PC-3 (cell line): ENCODE results near the gene PDZD2. TPM values are rescaled to one million over a fixed set of nuclear protein-coding genes. Genes with fewer than 3 reads are reported as not detected.

ENCODE experiments used
- ATAC-seq: fragments of 200-7000 bp; cut with Tn5 transposase; 2 replicates; pipeline ENCODE4 v1.9.1; 2020; ENCODE audit warnings: mild to moderate bottlenecking, moderate library complexity
- BruUV-seq: library from RNA; stranded (reverse); fragments of 400-500 nt; replicated peaks from 2 replicates; lab custom pipeline; 2021; lab: Mats Ljungman, UMichigan
- CTCF ChIA-PET: fragments of 300-600 bp; sonication (Branson Sonifier 250); formaldehyde crosslinking; loops from one replicate; lab custom pipeline; 2022; ENCODE audit warnings: antibody characterized with exemption; lab: Charles Lee
- POLR2A ChIA-PET: fragments of 300-600 bp; sonication (Branson Sonifier 250); formaldehyde crosslinking; loops from one replicate; lab custom pipeline; 2022; ENCODE audit warnings: antibody characterized with exemption; ENCODE audit not compliant: unreplicated experiment; lab: Charles Lee
- DNase-seq: peaks from one replicate; pipeline ENCODE4 v3.0.0-alpha.2; 2015
- H2AFZ ChIP-seq: fragments of 300-600 bp; sonication (generic); 2 replicates; pipeline ENCODE4 v1.6.0; 2016; ENCODE audit warnings: antibody characterized with exemption, low read length
- H3F3A ChIP-seq: fragments of 300-600 bp; sonication (generic); one replicate; pipeline ENCODE4 v1.6.0; 2017; ENCODE audit warnings: antibody characterized with exemption, low read length, control low read depth, mild to moderate bottlenecking; ENCODE audit not compliant: unreplicated experiment
- H3K27ac ChIP-seq: fragments of 300-600 bp; sonication (generic); 2 replicates; pipeline ENCODE4 v1.5.1; 2016; ENCODE audit warnings: mild to moderate bottlenecking, low read length
- H3K27me3 ChIP-seq: fragments of 300-600 bp; sonication (generic); 2 replicates; pipeline ENCODE4 v1.6.1; 2016; ENCODE audit warnings: low read length, mixed read lengths
- H3K36me3 ChIP-seq: fragments of 300-600 bp; sonication (generic); 2 replicates; pipeline ENCODE4 v1.6.1; 2016; ENCODE audit warnings: low read depth, mixed run types, low read length, mixed read lengths
- H3K4me1 ChIP-seq: fragments of 300-600 bp; sonication (generic); 2 replicates; pipeline ENCODE4 v1.5.1; 2016; ENCODE audit warnings: low read length; ENCODE audit not compliant: insufficient read depth
- H3K4me2 ChIP-seq: fragments of 300-600 bp; sonication (generic); 2 replicates; pipeline ENCODE4 v1.6.0; 2016; ENCODE audit warnings: low read length
- H3K4me3 ChIP-seq: fragments of 300-600 bp; sonication (generic); 2 replicates; pipeline ENCODE4 v1.5.1; 2016; ENCODE audit warnings: mild to moderate bottlenecking, low read length, mixed read lengths
- H3K79me2 ChIP-seq: fragments of 300-600 bp; sonication (generic); 2 replicates; pipeline ENCODE4 v1.6.1; 2017; ENCODE audit warnings: low read length, mixed read lengths
- H3K9ac ChIP-seq: fragments of 300-600 bp; sonication (generic); 2 replicates; pipeline ENCODE4 v1.6.0; 2016; ENCODE audit warnings: mild to moderate bottlenecking, low read length
- H3K9me2 ChIP-seq: fragments of 300-600 bp; sonication (generic); replicated peaks from 2 replicates; pipeline ENCODE4 v1.6.1; 2016; ENCODE audit warnings: mixed run types, low read length, mixed read lengths
- H3K9me3 ChIP-seq: fragments of 300-600 bp; sonication (generic); 2 replicates; pipeline ENCODE4 v1.6.1; 2016; ENCODE audit warnings: low read length, mixed read lengths
- H4K20me1 ChIP-seq: fragments of 300-600 bp; sonication (generic); 2 replicates; pipeline ENCODE4 v1.6.1; 2016; ENCODE audit warnings: low read length, mixed read lengths
- CTCF ChIP-seq: fragments of 300-600 bp; sonication (generic); conservative IDR thresholded peaks from 2 replicates; pipeline ENCODE4 v1.5.1; 2017; ENCODE audit warnings: antibody characterized with exemption, low read depth, mild to moderate bottlenecking, low read length
- EZH2 ChIP-seq: fragments of 300-600 bp; sonication (generic); IDR thresholded peaks from one replicate; pipeline ENCODE4 v1.6.1; 2017; ENCODE audit warnings: antibody characterized with exemption, mild to moderate bottlenecking, low read length; ENCODE audit not compliant: unreplicated experiment
- EZH2phosphoT487 ChIP-seq: fragments of 300-600 bp; sonication (generic); IDR thresholded peaks from 2 replicates; pipeline ENCODE4 v1.6.1; 2018; ENCODE audit warnings: mild to moderate bottlenecking, antibody characterized with exemption, low read length, borderline replicate concordance
- intact Hi-C: fragments of 100-400 bp; cut with micrococcal nuclease; formaldehyde crosslinking; loops from 2 replicates; pipeline ENCODE4 v1.9.0; 2023
- total RNA-seq: library from RNA; depleted of rRNA; stranded (reverse); fragments of >200 nt; gene quantifications from 2 replicates; pipeline ENCODE4 v1.2.3, GENCODE V29; 2014

Gene PDZD2
- total RNA-seq, 1 experiment from 2014 or later, result 2.0 TPM

GRCh38 chr5:31898036-31898632, 259.2 kb downstream of the PDZD2 start:
- H3K4me2 ChIP-seq, result no peak overlapping the region
- intact Hi-C loops, result no loop called here
- H2AFZ ChIP-seq, result no peak overlapping the region
- CTCF ChIA-PET, result no interaction called here
- H3K36me3 ChIP-seq, result no peaks in the 10 kb centered on the region
- no peaks in the 10 kb centered on the region for H3K27me3 ChIP-seq
- H3F3A ChIP-seq, result no peaks in the 10 kb centered on the region
- H3K4me1 ChIP-seq, result no peaks in the 10 kb centered on the region
- no peak for DNase-seq
- TF ChIP-seq EZH2, result no peak
- no peak for TF ChIP-seq EZH2phosphoT487
- TF ChIP-seq CTCF, result no peak
- ATAC-seq, result no peak
- H3K27ac ChIP-seq, result no peak overlapping the region
- POLR2A ChIA-PET, result no interaction called here
- no peaks in the 10 kb centered on the region for H3K79me2 ChIP-seq
- H4K20me1 ChIP-seq, result no peaks in the 10 kb centered on the region
- H3K9me2 ChIP-seq, result no peaks in the 10 kb centered on the region
- no peak overlapping the region for H3K9ac ChIP-seq
- BruUV-seq, result no TSS peak
- H3K9me3 ChIP-seq, result peaks cover 7% of the 10 kb centered on the region; the same call in 1 of the 2 replicates
- H3K4me3 ChIP-seq, result no peak overlapping the region

- Histone ChIP-seq H3K27ac (no peak overlapping the region), H3K4me1 (0 out of 2 replicates have a peak, but pooled peaks cover 5% of the 10 kb centered on the region), H4K20me1 (no peaks in the 10 kb centered on the region), H3K9ac (no peak overlapping the region), H2AFZ (no peak overlapping the region), H3K9me3 (peaks cover 7% of the 10 kb centered on the region; the same call in 1 of the 2 replicates), H3K27me3 (no peaks in the 10 kb centered on the region), H3K9me2 (no peaks in the 10 kb centered on the region), H3K4me2 (no peak overlapping the region), H3K79me2 (no peaks in the 10 kb centered on the region), H3K4me3 (no peak overlapping the region), H3K36me3 (no peaks in the 10 kb centered on the region), H3F3A (no peaks in the 10 kb centered on the region)
- TF ChIP-seq EZH2phosphoT487 (no peak), EZH2 (no peak), CTCF (no peak)
- no peak for DNase-seq
- no TSS peak for BruUV-seq
- ATAC-seq, result no peak
- ChIA-PET CTCF (no interaction called here), POLR2A (no interaction called here)
- intact Hi-C loops, result no loop called here
These were observed 261.4 kb downstream of the PDZD2 start for GRCh38 chr5:31900296-31900865.

DNA sequence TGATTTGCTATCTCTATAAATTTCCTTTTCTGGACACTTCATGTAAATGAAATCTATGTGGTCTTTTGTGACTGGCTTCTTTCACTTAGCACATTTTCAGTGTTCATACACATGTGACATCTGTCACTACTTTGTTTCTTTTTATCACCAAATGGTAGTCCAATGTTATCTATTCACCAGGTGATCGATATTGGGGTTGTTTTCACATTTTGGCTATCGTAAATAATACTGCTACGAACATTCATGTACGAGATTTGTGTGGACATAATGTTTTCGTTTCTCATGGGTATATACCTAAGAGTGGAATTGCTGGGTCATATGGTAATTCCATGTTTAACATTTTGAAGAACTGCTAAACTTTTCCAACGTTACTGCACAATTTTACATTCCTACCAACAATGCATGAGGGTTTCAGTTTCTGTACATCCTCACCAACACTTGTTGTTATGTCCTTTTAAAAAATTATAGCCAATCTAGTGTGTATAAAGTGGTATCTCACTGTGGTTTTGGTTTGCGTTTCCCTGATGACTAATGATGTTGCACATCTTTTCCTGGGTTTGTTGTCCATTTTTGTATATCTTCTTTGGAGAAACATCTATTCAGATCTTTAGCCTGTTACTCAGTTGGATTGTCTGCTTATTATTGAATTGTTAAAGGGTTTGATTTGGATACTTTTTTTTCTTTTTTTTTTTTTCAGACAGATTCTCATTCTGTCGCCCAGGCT, 263.0 kb downstream of the PDZD2 start:
- H3K4me3 ChIP-seq, result no peak overlapping the region
- DNase-seq (no peak), ATAC-seq (no peak)
- peaks cover 7% of the 10 kb centered on the region; the same call in 1 of the 2 replicates for H3K9me3 ChIP-seq
- no peaks in the 10 kb centered on the region for H3K79me2 ChIP-seq
- H3K9me2 ChIP-seq, result no peaks in the 10 kb centered on the region
- ChIA-PET CTCF (no interaction called here), POLR2A (no interaction called here)
- no TSS peak for BruUV-seq
- no peaks in the 10 kb centered on the region for H3F3A ChIP-seq
- intact Hi-C loops, result no loop called here
- H3K36me3 ChIP-seq, result no peaks in the 10 kb centered on the region
- TF ChIP-seq CTCF, result no peak
- no peak for TF ChIP-seq EZH2phosphoT487
- TF ChIP-seq EZH2, result no peak
- no peak overlapping the region for H2AFZ ChIP-seq
- H3K27ac ChIP-seq, result no peak overlapping the region
- no peaks in the 10 kb centered on the region for H3K27me3 ChIP-seq
- H3K4me2 ChIP-seq, result no peak overlapping the region
- no peaks in the 10 kb centered on the region for H4K20me1 ChIP-seq
- H3K4me1 ChIP-seq, result 0 out of 2 replicates have a peak, but pooled peaks cover 5% of the 10 kb centered on the region
- no peak overlapping the region for H3K9ac ChIP-seq
